Keratinocyte (primary cell): ENCODE data around the gene GBGT1. TPM values are rescaled to one million over a fixed set of nuclear protein-coding genes. Genes with fewer than 3 reads are reported as not detected.

Experiments used
- DNase-seq: peaks from one replicate; pipeline ENCODE4 v3.0.0-alpha.2; 2011; ENCODE audit warnings: low read depth, missing footprints, low spot score
- FAIRE-seq: peaks from 2 replicates; lab custom pipeline; 2011; peaks lifted over from hg19 to GRCh38; lab: Jason Lieb, UNC
- H2AFZ ChIP-seq: 2 replicates; pipeline ENCODE4 v1.6.0; 2012; ENCODE audit warnings: low read length, control low read depth, inconsistent platforms; ENCODE audit not compliant: control insufficient read depth
- H3K27ac ChIP-seq: 2 replicates; pipeline ENCODE4 v1.5.1; 2011; ENCODE audit warnings: low read length; ENCODE audit not compliant: control insufficient read depth, insufficient read depth
- H3K27me3 ChIP-seq: 3 replicates; pipeline ENCODE4 v1.6.0; 2011; ENCODE audit warnings: low read length; ENCODE audit not compliant: control insufficient read depth, insufficient read depth; ENCODE audit errors: extremely low read depth
- H3K36me3 ChIP-seq, 2 experiments: 2 replicates in 1 of 2; 3 replicates in 1 of 2; pipeline ENCODE4 v1.5.1; 2011; ENCODE audit warnings: low read length in 2 of 2, mild to moderate bottlenecking in 1 of 2; ENCODE audit not compliant: control insufficient read depth in 2 of 2, insufficient read depth in 2 of 2; ENCODE audit errors: extremely low read depth in 1 of 2
- H3K4me1 ChIP-seq: 3 replicates; pipeline ENCODE4 v1.5.1; 2011; ENCODE audit warnings: low read length; ENCODE audit not compliant: control insufficient read depth, insufficient read depth; ENCODE audit errors: extremely low read depth
- H3K4me2 ChIP-seq: 3 replicates; pipeline ENCODE4 v1.6.0; 2011; ENCODE audit warnings: low read depth, low read length; ENCODE audit not compliant: control insufficient read depth, insufficient read depth; ENCODE audit errors: extremely low read depth
- H3K4me3 ChIP-seq, 3 experiments: fragments of 200-600 bp in 1 of 3; sonication (generic) in 1 of 3; 2 replicates in 2 of 3; 3 replicates in 1 of 3; pipeline ENCODE4 v1.5.1; 2011 to 2016; ENCODE audit warnings: low read length in 3 of 3, mild to moderate bottlenecking in 3 of 3, control low read depth in 2 of 3, inconsistent platforms in 1 of 3, low read depth in 1 of 3, mixed read lengths in 1 of 3, mixed run types in 1 of 3, moderate library complexity in 1 of 3; ENCODE audit not compliant: control insufficient read depth in 2 of 3, insufficient read depth in 2 of 3; ENCODE audit errors: extremely low read depth in 1 of 3
- H3K79me2 ChIP-seq: 2 replicates; pipeline ENCODE4 v1.6.0; 2012; ENCODE audit warnings: low read length; ENCODE audit not compliant: control insufficient read depth, insufficient read depth
- H3K9ac ChIP-seq: 3 replicates; pipeline ENCODE4 v1.6.0; 2011; ENCODE audit warnings: low read length; ENCODE audit not compliant: control insufficient read depth, insufficient read depth; ENCODE audit errors: extremely low read depth
- H3K9me1 ChIP-seq: 3 replicates; pipeline ENCODE4 v1.6.0; 2011; ENCODE audit warnings: low read length; ENCODE audit not compliant: control insufficient read depth, insufficient read depth; ENCODE audit errors: extremely low read depth
- H3K9me3 ChIP-seq: 2 replicates; pipeline ENCODE4 v1.5.1; 2012; ENCODE audit warnings: low read depth, low read length; ENCODE audit not compliant: control insufficient read depth
- H4K20me1 ChIP-seq: 3 replicates; pipeline ENCODE4 v1.6.0; 2011; ENCODE audit warnings: low read length; ENCODE audit not compliant: control insufficient read depth, insufficient read depth; ENCODE audit errors: extremely low read depth
- CTCF ChIP-seq, 3 experiments: IDR thresholded peaks in 1 of 3; conservative IDR thresholded peaks in 1 of 3; optimal IDR thresholded peaks in 1 of 3; 2 replicates in 2 of 3; 3 replicates in 1 of 3; pipeline versions ENCODE3 to v1.5.1; 2011; ENCODE audit warnings: low read length in 3 of 3, mild to moderate bottlenecking in 3 of 3, moderate library complexity in 2 of 3, control low read depth in 1 of 3, inconsistent platforms in 1 of 3; ENCODE audit not compliant: insufficient read depth in 2 of 3; ENCODE audit errors: extremely low read depth in 1 of 3
- EZH2 ChIP-seq: IDR thresholded peaks from one replicate; pipeline ENCODE4 v1.6.1; 2012; ENCODE audit warnings: inconsistent platforms, mild to moderate bottlenecking, low read length, moderate library complexity
- dilution Hi-C: fragments of 300-500 bp; cut with MboI; formaldehyde crosslinking; loops from one replicate; pipeline ENCODE4 v1.7.0; 2020; ENCODE audit warnings: low sequenced_read_pairs; ENCODE audit not compliant: extremely low pct_ligation_motif_present
- polyA plus RNA-seq, 5 experiments: library from polyadenylated mRNA; depleted of rRNA in 3 of 5; stranded (reverse) in 3 of 5; stranded (forward) in 1 of 5; unstranded in 1 of 5; fragments of >200 nt; gene quantifications; 1 replicate in 1 of 5; 2 replicates in 3 of 5; 3 replicates in 1 of 5; pipeline versions ENCODE4 v1.2.1 to v1.2.3, GENCODE V29; 2011 to 2012; ENCODE audit warnings: missing spikeins in 2 of 5, low read depth in 1 of 5, low replicate concordance in 1 of 5

GBGT1 gene
- polyA plus RNA-seq, 1 donor (not counting 4 experiments of a cell fraction or from before 2014, with no cell fraction given): 0.54 TPM

GRCh38 chr9:133118568-133118967, 45.1 kb downstream of the GBGT1 start:
- H3K4me2 ChIP-seq: no peak overlapping the region
- H3K27me3 ChIP-seq: no peaks in the 10 kb centered on the region
- peaks cover 19% of the 10 kb centered on the region for H4K20me1 ChIP-seq
- peaks cover 0 to 2% of the 10 kb centered on the region in 2 experiments for H3K36me3 ChIP-seq
- H3K79me2 ChIP-seq: peaks cover 4% of the 10 kb centered on the region
- FAIRE-seq (no peak), DNase-seq (no peak)
- no peaks in the 10 kb centered on the region for H3K9me1 ChIP-seq
- no peak overlapping the region for H3K4me3 ChIP-seq
- H3K27ac ChIP-seq: no peak overlapping the region
- H3K9ac ChIP-seq: no peak overlapping the region
- dilution Hi-C loops: no loop called here
- H3K4me1 ChIP-seq: peaks cover 22% of the 10 kb centered on the region
- H2AFZ ChIP-seq: no peak overlapping the region
- TF ChIP-seq CTCF (optimal IDR thresholded peaks at IDR 0.05 in 1 of 3, IDR thresholded peaks at IDR 0.05 in 1 of 3, conservative IDR thresholded peaks at IDR 0.05 in 1 of 3; ENCODE audit: extremely low read depth in 1 of 3, insufficient read depth in 2 of 3, low read length in 3 of 3): no peak
- no peak for TF ChIP-seq EZH2
- H3K9me3 ChIP-seq: no peaks in the 10 kb centered on the region

- no peak overlapping the region for H3K4me2 ChIP-seq
- FAIRE-seq (no peak), DNase-seq (no peak)
- no peaks in the 10 kb centered on the region for H3K9me3 ChIP-seq
- H3K79me2 ChIP-seq: peaks cover 4% of the 10 kb centered on the region
- no peak overlapping the region for H3K9ac ChIP-seq
- dilution Hi-C loops: no loop called here
- peaks cover 0 to 2% of the 10 kb centered on the region in 2 experiments for H3K36me3 ChIP-seq
- no peaks in the 10 kb centered on the region for H3K27me3 ChIP-seq
- TF ChIP-seq CTCF (optimal IDR thresholded peaks at IDR 0.05 in 1 of 3, IDR thresholded peaks at IDR 0.05 in 1 of 3, conservative IDR thresholded peaks at IDR 0.05 in 1 of 3; ENCODE audit: extremely low read depth in 1 of 3, insufficient read depth in 2 of 3, low read length in 3 of 3) (no peak), EZH2 (no peak)
- H3K4me3 ChIP-seq: no peak overlapping the region
- H3K9me1 ChIP-seq: no peaks in the 10 kb centered on the region
- no peak overlapping the region for H2AFZ ChIP-seq
- no peak overlapping the region for H3K27ac ChIP-seq
- H3K4me1 ChIP-seq: peaks cover 22% of the 10 kb centered on the region
- H4K20me1 ChIP-seq: peaks cover 21% of the 10 kb centered on the region
Observed at GRCh38 chr9:133118179-133118520, 45.6 kb downstream of the GBGT1 start.
